GM12801 (cell line): Measurements from ENCODE around the gene SEMA3F.

Source experiments
- CTCF ChIP-seq: IDR thresholded peaks from one replicate; pipeline ENCODE4 v1.5.1; 2011; ENCODE audit warnings: control low read depth; ENCODE audit not compliant: insufficient read length; ENCODE audit errors: extremely low read depth

Gene SEMA3F

GRCh38 chr3:50230794-50231125 lies 75.6 kb downstream of the SEMA3F start:
- TF ChIP-seq CTCF = no peak

DNA sequence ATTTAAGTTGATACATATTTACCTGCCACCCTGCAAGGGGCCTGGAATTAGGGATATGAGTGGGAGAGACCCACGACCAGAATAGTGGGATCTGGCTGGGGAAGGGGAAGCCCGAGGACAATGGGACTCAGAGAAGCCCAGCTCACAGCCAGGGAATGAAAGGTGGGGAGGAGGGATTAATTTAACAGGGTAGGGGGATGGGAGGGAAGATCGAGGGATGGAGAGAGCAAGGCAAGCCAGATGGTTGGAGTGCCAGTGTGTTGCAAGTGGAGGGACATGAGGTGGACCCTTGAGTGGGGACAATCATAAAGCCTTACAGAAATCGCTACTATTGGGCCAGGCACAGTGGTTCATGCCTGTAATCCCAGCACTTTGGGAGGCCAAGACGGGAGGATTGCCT lies 76.5 kb downstream of the SEMA3F start:
- TF ChIP-seq CTCF = no peak

- no peak for TF ChIP-seq CTCF
Measured at GRCh38 chr3:50232303-50232702, 77.2 kb downstream of the SEMA3F start.

DNA sequence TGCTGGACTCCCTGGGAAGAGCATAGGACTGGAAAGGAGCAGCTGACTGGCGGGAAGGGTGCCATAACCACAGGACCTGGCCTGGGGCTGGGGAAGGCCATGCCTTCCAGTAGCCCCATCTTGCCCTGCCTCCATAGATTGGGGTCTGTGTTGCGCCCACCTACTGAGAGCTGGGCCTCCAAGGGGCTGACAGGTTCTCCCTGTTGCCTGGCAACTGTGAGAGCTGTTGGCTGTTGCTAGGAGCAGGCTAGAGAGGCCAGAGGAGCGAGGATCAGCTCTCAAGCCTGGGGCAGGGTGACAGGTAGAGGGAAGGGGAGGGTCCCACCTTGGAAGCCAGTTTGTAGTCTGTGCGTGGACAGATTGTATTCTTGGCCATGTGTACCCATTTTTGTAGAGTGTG lies 78.1 kb downstream of the SEMA3F start:
- TF ChIP-seq CTCF = no peak

DNA sequence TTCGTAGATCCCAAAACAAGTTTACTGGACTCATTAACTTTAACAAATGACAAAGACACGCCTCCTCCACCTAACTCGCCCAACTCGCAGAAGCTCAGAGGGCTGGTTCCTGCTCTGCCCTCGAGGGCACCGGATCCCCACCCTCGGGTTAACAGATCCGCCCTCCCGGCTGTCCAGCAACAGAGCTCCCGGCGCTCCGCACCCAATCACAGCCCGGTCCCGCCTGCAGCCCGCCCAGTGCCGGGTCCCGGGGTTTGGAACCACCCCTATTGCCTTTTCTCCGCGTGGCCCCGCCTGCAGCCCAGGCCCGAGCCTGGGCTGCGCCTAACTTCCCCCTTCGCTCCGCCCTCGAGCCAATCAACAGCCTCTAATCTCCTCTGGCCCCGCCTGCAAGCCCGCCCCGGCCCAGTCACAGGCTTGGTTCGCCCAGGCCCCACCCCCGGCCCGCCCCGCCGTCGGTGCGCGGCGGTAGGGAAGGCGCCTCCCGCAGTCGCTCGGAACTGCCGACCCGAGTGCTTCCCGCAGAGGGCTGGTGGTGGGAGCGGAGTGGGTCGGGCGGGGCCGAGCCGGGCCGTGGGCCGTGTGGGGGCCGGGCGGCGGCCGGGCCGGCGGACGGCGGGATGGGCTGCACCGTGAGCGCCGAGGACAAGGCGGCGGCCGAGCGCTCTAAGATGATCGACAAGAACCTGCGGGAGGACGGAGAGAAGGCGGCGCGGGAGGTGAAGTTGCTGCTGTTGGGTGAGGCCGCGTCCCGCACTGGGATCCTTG lies 80.8 kb downstream of the SEMA3F start, which contains the start of gene GNAI2:
GNAI2 (plus strand) TSS at position 489 of the 768 bp plus-strand sequence; CDS start at position 621, 132 bp downstream.
- no peak for TF ChIP-seq CTCF

DNA sequence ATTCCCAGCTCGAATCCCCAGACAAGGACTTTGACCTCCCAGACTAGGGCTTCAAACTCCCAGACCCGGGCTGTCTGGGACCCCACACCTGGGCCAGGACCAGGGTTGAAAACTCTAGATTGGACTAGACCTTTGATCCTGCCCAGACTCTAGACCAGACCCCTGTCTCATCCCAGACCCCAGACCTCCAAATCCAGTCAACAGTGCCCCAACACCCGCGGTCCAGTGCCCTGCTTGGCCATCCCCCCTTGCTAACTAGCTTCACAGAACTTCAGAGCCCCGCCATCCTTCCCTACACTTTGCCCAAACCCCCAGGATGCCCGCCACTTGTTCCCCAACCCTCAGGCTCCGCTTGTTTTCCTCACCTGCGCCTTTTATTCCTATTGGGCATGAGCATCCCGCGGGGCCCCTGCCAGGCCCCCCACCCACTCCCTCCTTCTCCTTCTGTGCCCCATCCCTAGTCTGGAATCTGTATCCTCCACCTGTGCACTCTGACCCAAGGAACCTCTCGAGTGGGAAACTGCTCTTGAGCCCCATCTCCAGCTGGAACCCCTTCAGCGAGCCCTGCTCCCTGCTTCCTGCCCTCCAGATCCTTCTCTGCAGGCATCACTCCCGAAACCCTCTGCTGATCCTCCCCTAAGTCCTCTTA lies 81.5 kb downstream of the SEMA3F start:
- no peak for TF ChIP-seq CTCF

DNA sequence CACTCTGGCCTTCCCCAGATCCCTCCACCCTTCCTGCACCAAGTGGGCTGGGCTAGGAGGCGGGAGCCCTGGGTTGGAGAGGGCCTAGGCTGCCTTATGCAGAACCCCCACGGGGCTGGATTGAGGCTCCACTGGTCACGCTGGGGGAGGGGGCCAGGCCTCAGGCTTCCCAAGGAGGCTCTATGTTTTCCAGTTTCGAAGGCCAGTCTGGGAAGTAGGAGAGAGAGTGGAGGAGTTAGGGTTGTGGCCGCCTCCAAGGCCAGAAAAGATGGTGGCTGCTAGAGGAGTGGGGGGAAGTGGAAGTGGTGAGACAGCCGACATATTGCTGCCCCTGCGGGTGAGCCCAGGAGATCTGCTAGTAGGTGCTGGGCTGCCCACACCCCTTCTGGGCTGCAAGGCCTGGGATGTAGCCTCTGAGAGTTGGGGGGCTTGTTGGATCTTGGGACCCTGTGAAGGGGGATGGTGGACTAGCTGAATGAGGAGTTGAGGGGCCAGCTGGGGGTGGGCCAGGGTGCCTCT lies 82.1 kb downstream of the SEMA3F start:
- TF ChIP-seq CTCF = no peak
